Right atrium auricular region (tissue), 2 donors: Measurements from ENCODE around the gene GGCT. TPM values are rescaled to one million over a fixed set of nuclear protein-coding genes. Genes with fewer than 3 reads are reported as not detected.

Experiments used
- DNase-seq: peaks from one replicate; pipeline ENCODE4 v3.0.0-alpha.2; 2019; ENCODE audit warnings: low spot score
- H3K27ac ChIP-seq, 2 donors: fragments of 200-600 bp; sonication (generic); 1 replicate in 1 of 2; 2 replicates in 1 of 2; pipeline ENCODE4 v1.5.1; 2016 to 2019
- H3K27me3 ChIP-seq, 2 donors: fragments of 200-600 bp; sonication (generic); one replicate each; pipeline versions ENCODE4 v1.5.1 to v1.6.0; 2017 to 2019
- H3K36me3 ChIP-seq: fragments of 200-600 bp; sonication (generic); one replicate; pipeline ENCODE4 v1.5.1; 2016
- H3K4me1 ChIP-seq, 2 donors: fragments of 200-600 bp; sonication (generic); one replicate each; pipeline versions ENCODE4 v1.5.1 to v1.6.0; 2017 to 2019
- H3K4me3 ChIP-seq, 2 donors: fragments of 200-600 bp; sonication (generic); 1 replicate in 1 of 2; 2 replicates in 1 of 2; pipeline ENCODE4 v1.5.1; 2017 to 2019; ENCODE audit warnings: mild to moderate bottlenecking in 1 of 2, moderate library complexity in 1 of 2
- H3K9me3 ChIP-seq, 2 donors: fragments of 200-600 bp; sonication (generic); one replicate each; pipeline ENCODE4 v1.5.1; 2019
- CTCF ChIP-seq, 2 donors: fragments of 200-600 bp; sonication (generic); IDR thresholded peaks; one replicate each; pipeline ENCODE4 v1.5.1; 2019; ENCODE audit warnings: antibody characterized with exemption in 2 of 2
- total RNA-seq, 2 donors: library from RNA; depleted of rRNA; stranded (reverse); fragments of >200 nt; gene quantifications; one replicate each; pipeline ENCODE4 v1.1.0, GENCODE V29; 2016

GGCT gene
- total RNA-seq, 2 donors from 2014 or later: 15.1 to 27.6 TPM

DNA sequence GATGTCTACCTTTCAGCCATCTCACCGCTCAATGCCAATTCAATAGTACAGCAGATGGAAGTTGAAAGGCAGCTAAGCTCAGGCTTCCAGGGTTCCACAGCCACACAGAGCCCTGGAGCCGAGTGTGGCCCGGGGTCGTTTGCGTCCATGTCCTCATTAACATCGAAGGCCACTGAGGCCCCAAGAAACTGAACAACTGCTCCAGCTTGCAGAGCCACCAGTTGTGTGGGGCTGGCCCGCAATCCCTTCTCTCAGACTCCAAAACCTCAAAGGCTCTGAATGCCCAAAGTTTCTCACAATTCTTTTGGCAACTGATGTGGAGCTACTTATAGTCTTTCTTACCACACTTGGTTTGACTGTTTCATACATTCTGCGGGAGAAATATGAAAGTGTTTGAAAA lies 57.2 kb downstream of the GGCT start:
- Histone ChIP-seq H3K27me3 (no peaks in the 10 kb centered on the region), H3K9me3 (no peaks in the 10 kb centered on the region), H3K4me1 (peaks cover 0 to 15% of the 10 kb centered on the region in 2 donors), H3K4me3 (no peak overlapping the region), H3K27ac (no peak overlapping the region), H3K36me3 (peaks cover 50% of the 10 kb centered on the region)
- DNase-seq: no peak
- no peak for TF ChIP-seq CTCF (IDR thresholded peaks at IDR 0.05)

Other genes starting within 250 kb of the GGCT start
- 1 to 10 TPM; 7.6 to 9.7 TPM for gene ZNRF2, start 220.2 kb downstream of the GGCT start, total RNA-seq
- 10 to 100 TPM in 1 of 2 donors, 1 to 10 TPM in 1; 9.0 to 11.2 TPM for gene NOD1, start 26.0 kb downstream of the GGCT start, total RNA-seq
- gene GARS1, start 90.0 kb upstream of the GGCT start, total RNA-seq: 10 to 100 TPM; 35.5 to 72.6 TPM
- under 1 TPM; 0.22 to 0.47 TPM for gene CRHR2, start 177.6 kb upstream of the GGCT start, total RNA-seq
- gene INMT, start 247.3 kb upstream of the GGCT start, total RNA-seq: 100 to 1,000 TPM in 1 of 2 donors, 10 to 100 TPM in 1; 88.9 to 199 TPM